Kidney epithelial cell (primary cell): Measurements from ENCODE around the gene PADI1. TPM values are rescaled to one million over a fixed set of nuclear protein-coding genes. Genes with fewer than 3 reads are reported as not detected.
A peak's percentile ranks its signal among the peaks of the same experiment; 100 is the strongest.

Experiments used
- DNase-seq: peaks from one replicate; pipeline ENCODE4 v3.0.0-alpha.2; 2010; ENCODE audit warnings: low read depth
- H3K27me3 ChIP-seq: 2 replicates; pipeline ENCODE4 v1.6.0; 2011; ENCODE audit warnings: low read length; ENCODE audit not compliant: control insufficient read depth, insufficient read depth
- H3K36me3 ChIP-seq: 2 replicates; pipeline ENCODE4 v1.5.1; 2011; ENCODE audit warnings: low read length; ENCODE audit not compliant: control insufficient read depth, insufficient read depth
- H3K4me3 ChIP-seq: 2 replicates; pipeline ENCODE4 v1.5.1; 2011; ENCODE audit warnings: low read depth, mild to moderate bottlenecking, control low read depth, low read length
- total RNA-seq: library from RNA; depleted of rRNA; stranded (reverse); fragments of >200 nt; gene quantifications from 2 replicates; pipeline ENCODE4 v1.2.3, GENCODE V29; 2015
- TF ChIP-seq, protein P1 (sequence below): IDR thresholded peaks from 2 replicates; pipeline ENCODE4 v1.5.1; 2011; ENCODE audit warnings: mild to moderate bottlenecking, moderate library complexity, low read length, control low read depth, inconsistent platforms; ENCODE audit not compliant: insufficient read depth, poor library complexity, severe bottlenecking

The PADI1 gene
- total RNA-seq, 1 donor from 2014 or later: 2.4 TPM

DNA sequence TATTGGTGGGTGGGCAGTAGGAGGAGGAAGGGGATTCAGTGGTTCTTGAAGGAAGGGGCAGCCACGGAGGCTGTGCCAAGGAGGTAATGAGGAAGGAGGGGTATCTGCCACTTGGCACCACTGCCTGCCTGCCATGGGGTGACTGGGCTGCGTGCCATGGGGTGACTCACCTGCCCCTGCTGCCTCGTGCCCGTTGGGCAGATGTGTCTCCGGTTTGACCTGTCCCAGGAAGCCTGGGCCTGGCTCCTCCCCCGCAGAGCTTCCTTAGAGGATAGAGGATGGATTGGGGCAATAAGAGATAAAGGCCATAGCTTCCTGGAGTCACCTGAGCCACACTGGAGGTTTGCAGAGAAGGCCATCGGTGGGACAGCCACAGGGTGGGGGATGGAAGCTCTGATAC, 45.7 kb downstream of the PADI1 start:
- Histone ChIP-seq H3K4me3 (no peak overlapping the region), H3K27me3 (no peaks in the 10 kb centered on the region), H3K36me3 (no peaks in the 10 kb centered on the region)
- TF ChIP-seq, protein P1, sequence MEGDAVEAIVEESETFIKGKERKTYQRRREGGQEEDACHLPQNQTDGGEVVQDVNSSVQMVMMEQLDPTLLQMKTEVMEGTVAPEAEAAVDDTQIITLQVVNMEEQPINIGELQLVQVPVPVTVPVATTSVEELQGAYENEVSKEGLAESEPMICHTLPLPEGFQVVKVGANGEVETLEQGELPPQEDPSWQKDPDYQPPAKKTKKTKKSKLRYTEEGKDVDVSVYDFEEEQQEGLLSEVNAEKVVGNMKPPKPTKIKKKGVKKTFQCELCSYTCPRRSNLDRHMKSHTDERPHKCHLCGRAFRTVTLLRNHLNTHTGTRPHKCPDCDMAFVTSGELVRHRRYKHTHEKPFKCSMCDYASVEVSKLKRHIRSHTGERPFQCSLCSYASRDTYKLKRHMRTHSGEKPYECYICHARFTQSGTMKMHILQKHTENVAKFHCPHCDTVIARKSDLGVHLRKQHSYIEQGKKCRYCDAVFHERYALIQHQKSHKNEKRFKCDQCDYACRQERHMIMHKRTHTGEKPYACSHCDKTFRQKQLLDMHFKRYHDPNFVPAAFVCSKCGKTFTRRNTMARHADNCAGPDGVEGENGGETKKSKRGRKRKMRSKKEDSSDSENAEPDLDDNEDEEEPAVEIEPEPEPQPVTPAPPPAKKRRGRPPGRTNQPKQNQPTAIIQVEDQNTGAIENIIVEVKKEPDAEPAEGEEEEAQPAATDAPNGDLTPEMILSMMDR: no peak
- DNase-seq: peak; percentile 29

DNA sequence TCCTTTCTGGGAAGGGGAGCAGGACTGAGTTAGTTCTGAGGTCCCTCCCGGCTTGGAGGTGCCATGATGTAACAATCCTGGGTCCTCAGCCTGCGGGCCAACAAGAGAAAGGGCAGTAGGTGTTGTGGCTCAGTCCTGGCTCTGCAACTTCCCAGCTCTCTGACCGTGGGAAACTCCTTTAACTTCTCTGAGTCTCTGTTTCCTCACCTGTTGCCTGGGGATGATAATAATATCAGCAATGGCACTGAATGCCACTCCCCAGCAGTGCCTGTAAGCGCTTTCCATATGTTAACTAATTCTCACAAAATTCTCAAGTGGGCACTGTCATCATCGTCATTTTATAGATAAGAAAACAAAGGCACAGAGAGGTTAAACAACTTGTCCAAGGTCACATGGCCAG, 46.3 kb downstream of the PADI1 start:
- Histone ChIP-seq H3K36me3 (no peaks in the 10 kb centered on the region), H3K4me3 (no peak overlapping the region), H3K27me3 (no peaks in the 10 kb centered on the region)
- DNase-seq: no peak
- TF ChIP-seq, protein P1: no peak

DNA sequence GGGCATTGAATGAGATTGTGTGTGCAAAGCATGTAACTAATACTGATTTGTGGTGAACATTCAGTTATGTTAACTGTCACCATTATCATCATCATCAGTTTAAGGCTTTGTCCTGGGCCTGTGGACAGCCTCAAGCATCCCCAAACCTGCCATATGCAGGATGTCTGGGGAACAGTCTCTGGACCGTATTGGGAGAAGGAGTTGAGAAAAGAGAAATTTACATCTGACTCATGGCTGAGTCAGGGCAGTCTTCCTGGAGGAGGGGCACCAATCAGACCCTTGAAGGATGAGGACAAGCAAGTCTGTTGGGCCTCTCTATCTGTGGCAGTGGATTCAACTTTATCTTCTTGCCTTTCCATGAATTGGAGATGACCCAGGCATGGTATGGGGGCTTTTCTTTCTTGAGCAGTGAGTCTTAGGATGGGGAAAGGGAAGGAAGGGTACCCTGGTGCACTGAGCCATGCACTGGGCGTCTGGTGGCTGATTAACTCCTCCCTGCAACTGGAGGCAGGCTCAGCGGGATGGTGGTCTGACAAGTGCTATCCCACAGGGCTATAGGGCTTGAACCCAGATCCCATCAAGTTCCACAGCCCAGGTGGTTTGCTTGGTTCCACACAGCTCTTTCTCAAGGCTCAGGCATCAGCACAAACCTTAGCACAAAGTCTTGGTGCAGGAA, 46.9 kb downstream of the PADI1 start:
- Histone ChIP-seq H3K27me3 (no peaks in the 10 kb centered on the region), H3K4me3 (no peak overlapping the region), H3K36me3 (no peaks in the 10 kb centered on the region)
- DNase-seq: peak; percentile 18
- TF ChIP-seq, protein P1: no peak

DNA sequence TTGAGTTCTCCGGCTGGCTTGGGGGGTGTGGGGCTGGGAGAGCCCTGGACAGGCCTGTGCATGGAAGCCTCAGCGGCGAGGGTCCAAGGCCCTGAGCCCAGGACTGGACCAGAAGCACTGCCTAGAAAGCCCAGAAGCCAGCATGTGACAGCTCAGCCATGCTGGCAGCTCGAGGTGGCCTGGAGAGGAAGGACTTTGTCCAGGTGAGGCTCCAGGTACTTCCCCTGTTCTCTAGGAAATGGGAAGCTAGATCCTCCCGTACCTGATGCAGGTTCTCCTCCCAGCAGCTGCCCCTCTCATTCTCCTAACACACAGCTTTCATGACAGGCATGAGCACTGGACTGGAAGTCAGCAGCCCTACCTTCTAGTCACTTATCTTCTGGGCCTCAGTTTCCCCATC, 50.4 kb downstream of the PADI1 start:
- Histone ChIP-seq H3K27me3 (no peaks in the 10 kb centered on the region), H3K36me3 (no peaks in the 10 kb centered on the region), H3K4me3 (no peak overlapping the region)
- TF ChIP-seq, protein P1: no peak
- no peak for DNase-seq

DNA sequence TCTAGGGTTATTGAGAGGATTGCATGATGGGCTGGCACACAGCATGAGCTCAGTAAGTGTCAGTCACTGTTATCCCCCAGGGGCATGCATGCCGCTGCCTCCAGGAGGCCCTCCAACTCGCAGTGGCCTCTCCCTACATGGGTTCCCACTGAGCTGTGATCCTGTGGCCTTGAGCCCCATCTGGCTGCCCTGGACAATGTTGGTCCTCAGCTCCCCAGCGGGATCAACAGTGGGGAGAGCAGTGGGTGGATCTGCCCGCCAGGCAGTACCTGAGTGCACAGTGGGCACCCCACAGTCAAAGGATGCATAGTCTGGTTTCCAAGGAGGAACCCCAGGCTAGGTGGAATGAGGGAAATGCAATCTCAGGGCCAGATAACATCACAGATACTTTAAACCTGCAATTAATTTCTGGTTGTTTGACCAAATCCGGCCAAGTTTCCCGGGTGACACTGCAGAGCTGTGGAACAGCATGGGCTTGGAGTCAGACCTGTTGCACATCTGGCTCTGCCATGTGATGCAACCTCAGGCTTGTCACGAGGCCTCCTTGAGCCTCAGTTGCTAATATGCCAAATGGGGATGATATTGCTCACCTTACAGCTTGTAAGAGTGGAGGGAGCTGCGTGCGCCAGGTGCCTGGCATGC, 53.3 kb downstream of the PADI1 start:
- no peak overlapping the region for H3K4me3 ChIP-seq
- DNase-seq: no peak
- H3K36me3 ChIP-seq: no peaks in the 10 kb centered on the region
- TF ChIP-seq, protein P1: no peak
- H3K27me3 ChIP-seq: no peaks in the 10 kb centered on the region

DNA sequence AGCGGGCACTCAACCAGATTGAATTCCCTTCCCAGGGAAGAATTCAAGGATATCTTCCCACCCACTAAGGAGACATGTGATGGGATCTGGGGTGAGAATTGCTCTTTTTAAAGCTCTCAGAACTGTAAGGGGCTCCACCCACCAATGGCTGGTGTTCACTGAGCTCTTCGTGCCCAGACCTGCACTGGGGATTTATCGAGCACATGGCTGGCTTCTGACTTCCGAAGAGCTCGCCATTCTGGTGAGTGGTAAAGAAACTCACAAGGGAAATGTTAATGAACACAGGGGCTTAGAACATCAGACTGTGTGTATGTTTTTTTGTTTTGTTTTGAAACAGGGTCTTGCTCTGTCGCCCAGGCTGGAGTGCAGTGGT, 53.8 kb downstream of the PADI1 start:
- no peaks in the 10 kb centered on the region for H3K27me3 ChIP-seq
- no peak for DNase-seq
- H3K4me3 ChIP-seq: no peak overlapping the region
- TF ChIP-seq, protein P1: no peak
- H3K36me3 ChIP-seq: no peaks in the 10 kb centered on the region
